ENCODE measurements around the gene BICDL1.
A peak's percentile ranks its signal among the peaks of the same experiment; 100 is the strongest.

The BICDL1 gene

GRCh38 chr12:120055231-120056000 lies 66.4 kb downstream of the BICDL1 start:
- DNase-seq (ENCODE audit: low spot score): peak; percentile 5

DNA sequence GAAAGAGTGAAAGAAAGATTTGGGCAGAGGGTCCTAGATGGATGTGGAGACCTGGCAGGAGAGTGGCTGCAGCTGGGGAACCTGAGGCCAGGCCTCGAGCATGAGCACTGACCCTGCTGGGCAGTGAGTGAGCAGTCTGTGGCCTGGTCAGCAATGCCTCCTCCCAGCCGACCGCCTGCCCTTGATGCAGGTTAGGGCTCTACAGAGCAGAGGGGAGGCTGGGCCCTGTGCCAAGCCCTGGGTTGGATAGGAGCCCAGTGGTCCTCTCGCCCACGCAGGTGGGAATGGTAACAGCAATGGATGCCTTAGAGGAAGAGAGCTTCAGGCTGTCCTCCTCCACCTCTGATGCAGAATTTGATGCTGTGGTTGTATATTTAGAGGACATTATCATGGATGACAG lies 67.7 kb downstream of the BICDL1 start:
- no peak for DNase-seq (ENCODE audit: low spot score)

- DNase-seq (ENCODE audit: low spot score): no peak
These were observed 71.2 kb downstream of the BICDL1 start for GRCh38 chr12:120060196-120060595.

GRCh38 chr12:120060717-120061116 lies 71.7 kb downstream of the BICDL1 start:
- DNase-seq (ENCODE audit: low spot score): no peak

- no peak for DNase-seq (ENCODE audit: low spot score)
These were observed 72.7 kb downstream of the BICDL1 start for GRCh38 chr12:120061575-120062214.

DNA sequence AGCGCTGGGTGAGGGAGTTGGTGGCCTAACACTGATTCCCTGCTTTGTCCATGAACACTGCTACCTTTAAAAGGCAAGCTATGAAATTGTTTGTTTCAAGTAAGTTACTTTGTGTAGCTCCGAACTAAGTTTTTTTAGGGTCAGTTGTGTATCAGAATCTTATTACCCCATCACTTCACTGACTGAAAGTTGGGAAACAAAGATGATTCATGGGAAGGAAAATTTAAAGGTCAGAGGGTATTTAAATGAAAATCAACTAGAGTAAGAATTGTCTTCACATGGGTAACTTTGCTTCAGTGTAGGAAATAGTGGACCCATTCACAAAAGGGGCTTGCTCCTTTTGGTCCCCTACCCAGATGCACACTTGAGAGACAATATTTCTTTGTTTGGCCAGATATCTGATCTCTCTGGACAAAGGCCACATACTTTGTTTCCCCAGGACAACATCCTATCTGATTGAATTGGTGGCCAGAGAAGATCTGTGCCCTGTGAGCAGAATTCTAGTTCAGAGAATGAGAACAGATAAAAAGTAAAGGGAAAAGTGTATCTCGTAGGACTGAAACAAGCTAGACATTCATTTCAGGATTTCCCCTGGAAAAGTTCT lies 74.0 kb downstream of the BICDL1 start:
- DNase-seq (ENCODE audit: low spot score): no peak

- DNase-seq (ENCODE audit: low spot score): no peak
These were observed 75.3 kb downstream of the BICDL1 start for GRCh38 chr12:120064054-120064940.

DNA sequence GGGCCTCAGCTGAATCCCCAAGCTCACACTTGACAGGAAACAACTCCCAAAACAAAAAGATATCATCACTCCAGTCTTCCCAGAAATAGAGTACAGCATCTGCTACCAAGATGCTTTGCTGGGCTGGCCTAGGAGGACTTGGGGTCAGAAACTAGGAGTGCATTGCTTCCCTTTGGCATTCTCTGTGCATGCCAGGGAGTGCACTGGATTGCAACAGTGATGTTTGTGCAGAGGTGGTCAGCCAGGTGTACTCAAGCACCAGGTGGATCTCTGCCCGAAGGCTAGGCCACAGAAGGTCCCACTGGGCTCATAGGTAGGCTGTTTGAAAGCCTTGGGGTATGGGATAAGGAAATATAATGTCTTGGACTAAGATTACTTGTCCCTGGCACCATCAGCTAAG lies 76.4 kb downstream of the BICDL1 start:
- DNase-seq (ENCODE audit: low spot score): no peak

GRCh38 chr12:120066341-120066740 lies 77.3 kb downstream of the BICDL1 start:
- no peak for DNase-seq (ENCODE audit: low spot score)

DNA sequence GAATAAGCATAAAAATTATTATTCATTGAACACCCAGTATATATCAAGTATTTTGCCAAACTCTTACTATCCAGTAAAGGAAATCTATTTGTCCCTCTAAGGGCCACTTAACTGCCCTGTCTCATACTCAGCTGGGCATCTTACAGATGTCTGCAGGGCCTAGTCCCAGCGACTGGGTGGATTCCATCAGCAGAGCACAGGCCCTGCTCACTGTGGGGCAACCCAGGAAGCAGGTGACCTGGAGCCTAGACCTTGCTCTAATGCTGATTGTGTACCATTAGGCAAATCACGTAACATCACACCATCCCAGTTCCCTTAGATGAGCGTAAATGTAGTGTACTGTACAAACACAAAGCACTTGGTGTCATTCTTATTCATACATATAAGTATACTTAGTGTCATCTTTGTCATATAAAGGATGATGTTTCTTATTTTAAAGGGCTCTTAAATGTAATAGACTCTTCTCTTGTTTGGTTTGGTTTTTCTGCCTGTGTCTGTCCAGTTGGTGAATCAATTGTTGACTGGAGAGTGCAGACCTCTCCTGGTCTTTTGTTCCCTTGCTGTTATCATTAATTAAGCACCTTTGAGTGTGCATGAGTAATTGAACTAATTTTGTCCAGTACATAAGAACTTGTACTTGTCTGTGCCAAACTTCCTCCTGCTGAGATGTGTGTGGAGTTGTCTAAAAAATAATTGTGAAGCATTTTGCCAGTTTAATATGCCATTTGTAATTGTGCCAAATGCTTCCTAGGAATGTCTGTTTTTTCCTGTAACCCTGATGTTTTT lies 78.2 kb downstream of the BICDL1 start:
- DNase-seq (ENCODE audit: low spot score): no peak

DNA sequence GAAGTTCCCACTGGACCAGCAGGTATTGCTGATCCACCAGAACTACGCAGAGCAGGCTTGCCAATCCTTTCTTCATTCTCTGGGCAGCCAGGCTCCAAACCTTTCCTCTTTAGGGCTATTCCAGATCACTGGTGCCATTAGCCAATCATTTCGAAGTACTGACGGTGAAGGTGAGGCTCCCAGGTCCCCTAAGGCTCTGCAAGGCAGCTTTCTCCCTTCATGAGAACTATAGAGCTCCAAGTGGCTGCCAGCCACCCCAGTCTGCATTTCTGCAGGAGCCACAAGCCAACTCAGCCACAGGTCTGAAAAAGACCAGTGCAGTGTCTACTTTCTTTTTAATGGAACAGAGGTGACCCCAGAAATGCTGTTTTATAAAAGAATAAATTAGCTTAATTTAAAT lies 78.9 kb downstream of the BICDL1 start:
- DNase-seq (ENCODE audit: low spot score): no peak

GRCh38 chr12:120069278-120069677 lies 80.2 kb downstream of the BICDL1 start:
- no peak for DNase-seq (ENCODE audit: low spot score)

DNA sequence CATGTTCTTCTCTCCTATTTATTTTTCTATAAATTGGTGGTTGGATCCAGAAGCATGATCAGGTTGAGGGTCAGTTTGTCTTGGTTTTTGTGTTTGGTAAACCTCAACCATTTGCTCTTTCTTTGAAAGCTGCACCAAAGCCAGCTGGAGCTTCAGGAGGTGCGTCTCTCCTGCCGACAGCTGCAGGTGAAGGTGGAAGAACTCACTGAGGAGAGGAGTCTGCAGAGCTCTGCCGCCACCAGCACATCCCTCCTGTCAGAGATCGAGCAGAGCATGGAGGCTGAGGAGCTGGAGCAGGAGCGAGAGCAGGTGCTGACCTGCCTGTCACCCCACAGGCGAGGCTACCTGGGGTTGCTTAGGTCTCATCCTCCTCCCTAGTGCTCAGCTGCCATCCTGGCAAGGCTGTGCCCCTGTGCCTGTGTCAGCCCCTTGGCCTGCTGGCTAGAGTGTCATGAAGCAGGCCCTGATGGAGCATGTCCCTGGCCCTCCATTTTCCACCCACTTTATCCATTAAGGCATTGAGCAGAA lies 82.5 kb downstream of the BICDL1 start:
- DNase-seq (ENCODE audit: low spot score): no peak

- no peak for DNase-seq (ENCODE audit: low spot score)
These were observed 83.6 kb downstream of the BICDL1 start for GRCh38 chr12:120072472-120073249.

GRCh38 chr12:120075034-120075616 lies 86.1 kb downstream of the BICDL1 start:
- DNase-seq (ENCODE audit: low spot score): no peak

DNA sequence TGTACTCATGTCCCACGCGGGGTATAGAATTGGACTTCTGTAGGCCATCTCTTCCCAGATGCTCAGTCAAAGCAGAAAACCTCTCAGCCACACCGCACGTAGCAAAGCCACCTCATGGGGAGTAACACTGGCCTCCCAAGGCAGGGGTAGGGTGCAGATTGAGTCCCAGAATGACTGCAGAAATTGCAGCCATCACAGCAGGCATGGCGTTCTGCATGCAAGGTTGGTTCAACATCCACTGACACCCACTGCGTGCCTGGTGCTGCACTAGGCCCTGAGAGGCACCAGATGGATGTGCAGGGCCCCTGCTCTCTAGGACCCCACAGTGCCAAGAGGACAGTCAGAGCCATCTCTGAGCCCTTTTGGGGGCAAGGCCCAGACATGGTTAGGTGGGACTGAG lies 87.6 kb downstream of the BICDL1 start:
- DNase-seq (ENCODE audit: low spot score): no peak

DNA sequence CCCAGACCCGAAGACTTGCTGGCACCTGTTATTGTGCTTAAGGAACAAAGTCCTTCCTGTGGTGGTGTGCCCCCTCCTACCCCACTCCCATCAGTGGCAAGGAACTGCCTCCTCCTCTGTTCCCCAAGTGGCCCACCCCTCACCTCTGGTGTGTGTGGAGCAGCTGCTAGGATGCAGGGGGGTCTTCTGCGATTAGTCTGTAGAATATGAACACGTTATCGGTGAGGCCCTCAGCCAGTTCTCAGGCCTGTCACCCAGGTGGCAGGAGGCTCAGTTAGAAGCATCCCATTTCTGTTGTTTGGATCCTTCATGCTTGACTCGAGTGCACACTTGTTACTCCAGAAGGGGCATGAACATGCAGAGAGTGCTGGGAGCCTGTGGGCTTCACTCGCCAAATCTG lies 88.2 kb downstream of the BICDL1 start:
- DNase-seq (ENCODE audit: low spot score): no peak

GRCh38 chr12:120078868-120079267 lies 89.8 kb downstream of the BICDL1 start:
- no peak for DNase-seq (ENCODE audit: low spot score)

DNA sequence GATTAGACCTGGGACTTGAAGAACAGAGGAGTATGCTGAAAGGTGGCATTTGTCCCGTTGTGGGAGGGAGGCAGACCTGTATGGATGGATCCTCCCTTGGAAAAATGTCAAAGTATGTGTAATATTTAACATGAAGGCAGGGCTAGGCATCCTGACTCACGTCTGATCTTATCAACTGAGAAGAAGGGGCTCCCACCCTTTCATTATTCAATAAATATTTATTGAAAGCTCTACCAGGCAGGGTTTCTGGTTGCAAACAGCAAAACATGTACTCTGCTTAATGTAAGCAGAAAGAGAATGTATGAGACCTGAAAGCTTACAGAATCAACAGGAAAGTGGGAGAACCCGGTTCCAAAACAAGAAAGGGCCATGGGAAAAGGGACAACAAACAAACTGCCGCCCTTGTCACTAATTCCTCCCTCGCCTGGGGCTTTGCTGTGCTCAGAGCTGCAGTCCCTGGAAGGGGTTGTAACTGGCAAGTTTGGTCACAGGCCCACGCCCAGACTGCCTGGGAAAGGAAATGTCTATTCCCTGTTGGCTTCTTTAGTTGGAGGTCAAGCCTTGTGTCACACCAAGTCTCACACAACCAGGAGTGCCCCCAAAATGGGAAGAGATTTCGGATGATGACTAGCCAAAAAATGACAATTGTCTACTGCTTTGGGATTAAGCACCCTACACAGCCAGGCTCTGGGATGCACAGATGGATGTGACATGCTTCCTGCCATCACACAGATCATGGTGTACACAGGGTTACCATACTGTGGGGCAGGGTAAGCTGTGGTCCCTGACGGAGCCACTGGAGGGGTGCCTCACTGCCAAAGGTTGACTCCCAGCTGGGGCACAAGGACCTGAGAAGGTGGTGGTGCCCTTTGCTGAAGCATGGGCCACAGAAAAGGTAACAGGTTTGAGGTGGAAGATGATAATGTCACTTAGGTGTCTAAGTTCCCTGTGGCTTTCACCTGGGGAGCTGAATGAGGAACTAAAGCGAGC lies 90.7 kb downstream of the BICDL1 start:
- no peak for DNase-seq (ENCODE audit: low spot score)
